ENCODE results near the gene KSR2. TPM values are rescaled to one million over a fixed set of nuclear protein-coding genes. Genes with fewer than 3 reads are reported as not detected.

The KSR2 gene
- total RNA-seq, 1 experiment from 2014 or later = 0.15 TPM

DNA sequence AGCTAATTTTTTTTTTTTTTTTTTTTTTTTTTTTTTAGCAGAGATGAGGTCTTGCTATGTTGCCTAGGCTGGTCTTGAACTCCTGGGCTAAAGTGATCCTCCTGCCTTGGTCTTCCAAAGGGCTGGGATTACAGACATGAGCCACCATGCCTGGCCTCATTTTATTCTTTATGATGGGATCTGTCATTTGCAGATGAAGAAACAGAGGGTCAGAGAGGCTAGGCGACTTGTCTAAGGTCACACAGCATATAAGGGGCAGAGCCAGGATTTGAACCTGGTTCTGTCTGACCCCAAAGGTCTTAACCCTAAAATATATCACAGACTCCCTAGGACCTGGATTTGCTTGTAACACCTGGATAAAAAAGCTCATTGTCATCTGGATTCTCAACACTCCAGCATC, 282.6 kb downstream of the KSR2 start:
- ChIA-PET POLR2A (no interaction called here), CTCF (no interaction called here)
- no peak for ATAC-seq
- in situ Hi-C loops (cut with HindIII; ENCODE audit: low pct_unique_long_range_greater_than_20kb, low sequenced_read_pairs) = no loop called here
- intact Hi-C loops (cut with micrococcal nuclease; ENCODE audit: unreplicated experiment) = no loop called here
- Histone ChIP-seq H3K4me3 (ENCODE audit: low read depth in 2 of 2, low read length in 2 of 2) (no peak overlapping the region), H3K27ac (ENCODE audit: low read length) (no peak overlapping the region; the same call in 1 of the 2 replicates), H3K9me3 (ENCODE audit: control insufficient read depth, insufficient read depth, low read depth, low read length) (no peaks in the 10 kb centered on the region), H3K36me3 (ENCODE audit: control insufficient read depth, insufficient read depth, low read length) (no peaks in the 10 kb centered on the region), H3K4me1 (ENCODE audit: control insufficient read depth, insufficient read depth, low read length) (peaks cover 19% of the 10 kb centered on the region), H3K27me3 (ENCODE audit: control insufficient read depth, insufficient read depth, low read length) (no peaks in the 10 kb centered on the region)
- DNase-seq (ENCODE audit: low read depth, low spot score) = no peak
- BruUV-seq (replicated peaks) = no TSS peak
- TF ChIP-seq POLR2AphosphoS5 (IDR thresholded peaks at IDR 0.05; ENCODE audit: low read depth, low read length) (no peak), SIN3A (IDR thresholded peaks at IDR 0.05; ENCODE audit: borderline replicate concordance, insufficient read depth, low read depth, low read length) (no peak), TCF7L2 (IDR thresholded peaks at IDR 0.05; ENCODE audit: low read depth, low read length) (no peak)
- TF ChIP-seq, protein P1, sequence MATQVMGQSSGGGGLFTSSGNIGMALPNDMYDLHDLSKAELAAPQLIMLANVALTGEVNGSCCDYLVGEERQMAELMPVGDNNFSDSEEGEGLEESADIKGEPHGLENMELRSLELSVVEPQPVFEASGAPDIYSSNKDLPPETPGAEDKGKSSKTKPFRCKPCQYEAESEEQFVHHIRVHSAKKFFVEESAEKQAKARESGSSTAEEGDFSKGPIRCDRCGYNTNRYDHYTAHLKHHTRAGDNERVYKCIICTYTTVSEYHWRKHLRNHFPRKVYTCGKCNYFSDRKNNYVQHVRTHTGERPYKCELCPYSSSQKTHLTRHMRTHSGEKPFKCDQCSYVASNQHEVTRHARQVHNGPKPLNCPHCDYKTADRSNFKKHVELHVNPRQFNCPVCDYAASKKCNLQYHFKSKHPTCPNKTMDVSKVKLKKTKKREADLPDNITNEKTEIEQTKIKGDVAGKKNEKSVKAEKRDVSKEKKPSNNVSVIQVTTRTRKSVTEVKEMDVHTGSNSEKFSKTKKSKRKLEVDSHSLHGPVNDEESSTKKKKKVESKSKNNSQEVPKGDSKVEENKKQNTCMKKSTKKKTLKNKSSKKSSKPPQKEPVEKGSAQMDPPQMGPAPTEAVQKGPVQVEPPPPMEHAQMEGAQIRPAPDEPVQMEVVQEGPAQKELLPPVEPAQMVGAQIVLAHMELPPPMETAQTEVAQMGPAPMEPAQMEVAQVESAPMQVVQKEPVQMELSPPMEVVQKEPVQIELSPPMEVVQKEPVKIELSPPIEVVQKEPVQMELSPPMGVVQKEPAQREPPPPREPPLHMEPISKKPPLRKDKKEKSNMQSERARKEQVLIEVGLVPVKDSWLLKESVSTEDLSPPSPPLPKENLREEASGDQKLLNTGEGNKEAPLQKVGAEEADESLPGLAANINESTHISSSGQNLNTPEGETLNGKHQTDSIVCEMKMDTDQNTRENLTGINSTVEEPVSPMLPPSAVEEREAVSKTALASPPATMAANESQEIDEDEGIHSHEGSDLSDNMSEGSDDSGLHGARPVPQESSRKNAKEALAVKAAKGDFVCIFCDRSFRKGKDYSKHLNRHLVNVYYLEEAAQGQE (IDR thresholded peaks at IDR 0.05; ENCODE audit: insufficient read depth in 1 of 2, low read depth in 2 of 2, low read length in 1 of 2) = no peak
- TF ChIP-seq, protein P2, sequence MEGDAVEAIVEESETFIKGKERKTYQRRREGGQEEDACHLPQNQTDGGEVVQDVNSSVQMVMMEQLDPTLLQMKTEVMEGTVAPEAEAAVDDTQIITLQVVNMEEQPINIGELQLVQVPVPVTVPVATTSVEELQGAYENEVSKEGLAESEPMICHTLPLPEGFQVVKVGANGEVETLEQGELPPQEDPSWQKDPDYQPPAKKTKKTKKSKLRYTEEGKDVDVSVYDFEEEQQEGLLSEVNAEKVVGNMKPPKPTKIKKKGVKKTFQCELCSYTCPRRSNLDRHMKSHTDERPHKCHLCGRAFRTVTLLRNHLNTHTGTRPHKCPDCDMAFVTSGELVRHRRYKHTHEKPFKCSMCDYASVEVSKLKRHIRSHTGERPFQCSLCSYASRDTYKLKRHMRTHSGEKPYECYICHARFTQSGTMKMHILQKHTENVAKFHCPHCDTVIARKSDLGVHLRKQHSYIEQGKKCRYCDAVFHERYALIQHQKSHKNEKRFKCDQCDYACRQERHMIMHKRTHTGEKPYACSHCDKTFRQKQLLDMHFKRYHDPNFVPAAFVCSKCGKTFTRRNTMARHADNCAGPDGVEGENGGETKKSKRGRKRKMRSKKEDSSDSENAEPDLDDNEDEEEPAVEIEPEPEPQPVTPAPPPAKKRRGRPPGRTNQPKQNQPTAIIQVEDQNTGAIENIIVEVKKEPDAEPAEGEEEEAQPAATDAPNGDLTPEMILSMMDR (IDR thresholded peaks at IDR 0.05) = no peak

DNA sequence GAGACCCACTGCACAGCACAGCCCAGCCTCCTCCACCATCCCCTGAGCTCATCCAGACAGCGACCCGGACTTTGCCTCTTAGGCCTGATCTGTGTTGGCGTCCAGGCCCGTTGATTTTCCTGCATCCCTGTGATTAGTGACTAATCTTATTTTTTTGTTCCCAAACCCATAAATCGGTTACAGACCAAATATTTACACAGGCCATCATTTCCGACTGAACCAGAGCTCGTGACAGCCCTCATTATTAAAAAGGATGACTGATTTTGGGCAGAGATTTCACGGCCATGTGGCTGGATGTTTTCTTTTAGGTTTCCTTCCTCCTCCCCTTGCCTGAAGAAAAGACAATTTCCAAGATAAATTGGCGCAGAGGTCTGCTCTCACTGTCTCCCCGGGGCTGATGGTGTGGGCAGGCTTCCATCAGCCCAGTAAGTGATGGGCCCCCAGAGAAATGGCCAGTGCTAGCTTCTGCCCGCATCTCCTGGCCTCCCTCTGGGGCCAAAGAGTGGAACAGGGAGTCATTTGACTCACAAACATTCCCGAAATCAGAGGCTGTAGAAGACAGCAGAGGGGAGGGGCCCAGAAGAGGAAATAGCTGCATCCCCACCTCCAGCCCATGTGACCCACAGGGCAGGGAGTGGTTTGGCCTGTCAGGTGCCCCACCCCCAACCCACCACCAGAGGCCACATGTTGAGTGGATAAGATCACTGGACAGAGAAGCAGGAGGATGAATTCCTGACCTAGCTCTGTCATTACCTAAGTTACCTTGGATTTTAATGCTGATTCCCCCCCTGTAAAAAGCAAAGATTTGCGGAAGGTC, 283.5 kb downstream of the KSR2 start:
- intact Hi-C loops (cut with micrococcal nuclease; ENCODE audit: unreplicated experiment) = no loop called here
- no peaks in the 10 kb centered on the region for H3K36me3 ChIP-seq (ENCODE audit: control insufficient read depth, insufficient read depth, low read length)
- DNase-seq (ENCODE audit: low read depth, low spot score) (peak; percentile 74), ATAC-seq (peak; percentile 70)
- H3K4me1 ChIP-seq (ENCODE audit: control insufficient read depth, insufficient read depth, low read length) = peaks cover 19% of the 10 kb centered on the region
- no TSS peak for BruUV-seq (replicated peaks)
- ChIA-PET CTCF (interaction anchor here (0.8 kb wide), 1 partner anchor 318 kb away, joined by 3 read pairs; no protein-coding TSS in a partner anchor), POLR2A (no interaction called here)
- peak overlapping the region in 1 of 2 experiments; percentile 19; a peak in 1 of 4 replicates for H3K4me3 ChIP-seq (ENCODE audit: low read depth in 2 of 2, low read length in 2 of 2)
- TF ChIP-seq, protein P1 (IDR thresholded peaks at IDR 0.05; ENCODE audit: insufficient read depth in 1 of 2, low read depth in 2 of 2, low read length in 1 of 2) = no peak
- no peak for TF ChIP-seq SIN3A (IDR thresholded peaks at IDR 0.05; ENCODE audit: borderline replicate concordance, insufficient read depth, low read depth, low read length)
- TF ChIP-seq TCF7L2 (IDR thresholded peaks at IDR 0.05; ENCODE audit: low read depth, low read length) = no peak
- no peaks in the 10 kb centered on the region for H3K27me3 ChIP-seq (ENCODE audit: control insufficient read depth, insufficient read depth, low read length)
- in situ Hi-C loops (cut with HindIII; ENCODE audit: low pct_unique_long_range_greater_than_20kb, low sequenced_read_pairs) = no loop called here
- H3K27ac ChIP-seq (ENCODE audit: low read length) = no peak overlapping the region
- no peaks in the 10 kb centered on the region for H3K9me3 ChIP-seq (ENCODE audit: control insufficient read depth, insufficient read depth, low read depth, low read length)
